IMR-90 (cell line): Measurements from ENCODE around the gene P3H1. TPM values are rescaled to one million over a fixed set of nuclear protein-coding genes. Genes with fewer than 3 reads are reported as not detected.

Source experiments
- ATAC-seq: fragments of 200-7000 bp; cut with Tn5 transposase; 2 replicates; pipeline ENCODE4 v1.9.1; 2020; ENCODE audit warnings: low read depth, mild to moderate bottlenecking, moderate library complexity
- BruUV-seq: library from RNA; stranded (reverse); fragments of 400-500 nt; replicated peaks from 2 replicates; lab custom pipeline; 2021; lab: Mats Ljungman, UMichigan
- CTCF ChIA-PET: fragments of 300-600 bp; formaldehyde crosslinking; extraction: SDS; loops from one replicate; lab custom pipeline; 2021; ENCODE audit warnings: antibody characterized with exemption; lab: Yijun Ruan, JAX
- POLR2A ChIA-PET: fragments of 300-600 bp; sonication (Branson Sonifier 250); formaldehyde crosslinking; loops from one replicate; lab custom pipeline; 2022; ENCODE audit warnings: antibody characterized with exemption; ENCODE audit not compliant: unreplicated experiment; lab: Charles Lee
- DNase-seq: peaks from one replicate; pipeline ENCODE4 v3.0.0; 2013
- H2AFZ ChIP-seq: replicated peaks from 2 replicates; pipeline ENCODE3; 2013; ENCODE audit warnings: low read length, mild to moderate bottlenecking; ENCODE audit not compliant: poor library complexity
- H2AK5ac ChIP-seq: 2 replicates; pipeline ENCODE4 v1.6.1; 2013; ENCODE audit warnings: low read depth, low read length, inconsistent platforms
- H2AK9ac ChIP-seq: replicated peaks from 2 replicates; pipeline ENCODE3; 2013; ENCODE audit warnings: mild to moderate bottlenecking, low read depth, low read length, moderate library complexity; ENCODE audit not compliant: poor library complexity
- H2BK120ac ChIP-seq: 2 replicates; pipeline ENCODE4 v1.6.1; 2013; ENCODE audit warnings: low read depth, low read length, inconsistent platforms
- H2BK15ac ChIP-seq: 3 replicates; pipeline ENCODE4 v1.6.1; 2013; ENCODE audit warnings: low read depth, low read length, inconsistent platforms
- H2BK20ac ChIP-seq: 2 replicates; pipeline ENCODE4 v1.6.1; 2013; ENCODE audit warnings: low read depth, mild to moderate bottlenecking, inconsistent platforms, low read length, moderate library complexity
- H2BK5ac ChIP-seq: 2 replicates; pipeline ENCODE4 v1.6.1; 2013; ENCODE audit warnings: mild to moderate bottlenecking, low read depth, low read length, inconsistent platforms; ENCODE audit not compliant: poor library complexity, severe bottlenecking
- H3K14ac ChIP-seq: replicated peaks from 2 replicates; pipeline ENCODE4 v1.6.1; 2013; ENCODE audit warnings: low read depth, low read length, inconsistent platforms
- H3K18ac ChIP-seq: 2 replicates; pipeline ENCODE4 v1.6.1; 2013; ENCODE audit warnings: low read depth, low read length, control low read depth
- H3K23ac ChIP-seq: 2 replicates; pipeline ENCODE4 v1.6.1; 2013; ENCODE audit warnings: low read depth, low read length, inconsistent platforms
- H3K27ac ChIP-seq: 2 replicates; pipeline ENCODE4 v1.5.1; 2013; ENCODE audit warnings: mild to moderate bottlenecking, control low read depth, low read length; ENCODE audit not compliant: insufficient read depth
- H3K27me3 ChIP-seq: 2 replicates; pipeline ENCODE4 v1.6.1; 2013; ENCODE audit warnings: low read length; ENCODE audit not compliant: control insufficient read depth, insufficient read depth
- H3K36me3 ChIP-seq: 2 replicates; pipeline ENCODE4 v1.6.1; 2013; ENCODE audit warnings: low read length, mixed read lengths; ENCODE audit not compliant: control insufficient read depth, insufficient read depth
- H3K4ac ChIP-seq: 2 replicates; pipeline ENCODE4 v1.6.1; 2013; ENCODE audit warnings: low read depth, low read length, inconsistent platforms
- H3K4me1 ChIP-seq: 2 replicates; pipeline ENCODE4 v1.6.1; 2013; ENCODE audit warnings: low read length, mixed read lengths; ENCODE audit not compliant: control insufficient read depth, insufficient read depth
- H3K4me2 ChIP-seq: 2 replicates; pipeline ENCODE4 v1.6.1; 2013; ENCODE audit warnings: low read depth, mild to moderate bottlenecking, control low read depth, low read length, moderate library complexity
- H3K4me3 ChIP-seq: 2 replicates; pipeline ENCODE4 v1.5.1; 2013; ENCODE audit warnings: low read depth, mild to moderate bottlenecking, control low read depth, low read length, moderate library complexity; ENCODE audit not compliant: insufficient read depth
- H3K56ac ChIP-seq: 2 replicates; pipeline ENCODE4 v1.6.1; 2013; ENCODE audit warnings: low read length, inconsistent platforms; ENCODE audit not compliant: insufficient read depth; ENCODE audit errors: extremely low read depth
- H3K79me1 ChIP-seq, 2 experiments: 2 replicates each; pipeline ENCODE4 v1.6.1; 2013; ENCODE audit warnings: low read length in 2 of 2, inconsistent platforms in 1 of 2, low read depth in 1 of 2
- H3K9ac ChIP-seq: 2 replicates; pipeline ENCODE4 v1.6.1; 2013; ENCODE audit warnings: low read depth, low read length, control low read depth
- H3K9me1 ChIP-seq: 2 replicates; pipeline ENCODE4 v1.6.1; 2013; ENCODE audit warnings: low read length, inconsistent platforms; ENCODE audit not compliant: insufficient read depth
- H3K9me3 ChIP-seq: 2 replicates; pipeline ENCODE4 v1.6.1; 2013; ENCODE audit warnings: low read length; ENCODE audit not compliant: control insufficient read depth, insufficient read depth
- H4K20me1 ChIP-seq: 2 replicates; pipeline ENCODE4 v1.6.1; 2013; ENCODE audit warnings: low read length, inconsistent platforms; ENCODE audit not compliant: insufficient read depth
- H4K5ac ChIP-seq: 2 replicates; pipeline ENCODE4 v1.6.1; 2013; ENCODE audit warnings: mild to moderate bottlenecking, low read depth, low read length, control low read depth
- H4K8ac ChIP-seq, 2 experiments: 2 replicates each; pipeline ENCODE4 v1.6.1; 2013; ENCODE audit warnings: low read depth in 2 of 2, low read length in 2 of 2, control low read depth in 1 of 2, inconsistent platforms in 1 of 2
- H4K91ac ChIP-seq: 2 replicates; pipeline ENCODE4 v1.6.1; 2013; ENCODE audit warnings: low read depth, low read length, inconsistent platforms; ENCODE audit not compliant: insufficient read depth
- BHLHE40 ChIP-seq: fragments of 150-350 bp; IDR thresholded peaks from 2 replicates; pipeline ENCODE4 v1.6.1; 2016; ENCODE audit warnings: mild to moderate bottlenecking, low read depth, low read length
- CEBPB ChIP-seq: IDR thresholded peaks from 2 replicates; pipeline ENCODE4 v1.6.1; 2012; ENCODE audit warnings: low read depth, low read length, improper control_type of control experiment
- CHD1 ChIP-seq: IDR thresholded peaks from 2 replicates; pipeline ENCODE4 v1.6.1; 2012; ENCODE audit warnings: low read depth, low read length, improper control_type of control experiment
- FOS ChIP-seq: fragments of 150-350 bp; IDR thresholded peaks from 2 replicates; pipeline ENCODE4 v1.6.1; 2016; ENCODE audit warnings: low read depth, low read length
- MAFK ChIP-seq: IDR thresholded peaks from 2 replicates; pipeline ENCODE4 v1.6.1; 2012; ENCODE audit warnings: low read depth, low read length, improper control_type of control experiment
- MAZ ChIP-seq: IDR thresholded peaks from 2 replicates; pipeline ENCODE4 v1.6.1; 2012; ENCODE audit warnings: low read depth, mild to moderate bottlenecking, low read length, improper control_type of control experiment, moderate library complexity, borderline replicate concordance
- MXI1 ChIP-seq: IDR thresholded peaks from 2 replicates; pipeline ENCODE4 v1.6.1; 2012; ENCODE audit warnings: low read depth, mild to moderate bottlenecking, low read length, moderate library complexity, borderline replicate concordance
- NFE2L2 ChIP-seq: fragments of 150-350 bp; IDR thresholded peaks from 2 replicates; pipeline ENCODE4 v1.6.1; 2016; ENCODE audit warnings: low read depth, mild to moderate bottlenecking, low read length
- POLR2A ChIP-seq: IDR thresholded peaks from 2 replicates; pipeline ENCODE4 v1.6.1; 2012; ENCODE audit warnings: mild to moderate bottlenecking, low read depth, low read length
- RAD21 ChIP-seq: IDR thresholded peaks from 2 replicates; pipeline ENCODE4 v1.6.1; 2012; ENCODE audit warnings: low read length, improper control_type of control experiment
- RCOR1 ChIP-seq: IDR thresholded peaks from 2 replicates; pipeline ENCODE4 v1.6.1; 2012; ENCODE audit warnings: mild to moderate bottlenecking, low read length, improper control_type of control experiment; ENCODE audit not compliant: insufficient replicate concordance
- RFX5 ChIP-seq: IDR thresholded peaks from 2 replicates; pipeline ENCODE4 v1.8.0; 2012; ENCODE audit warnings: low read depth, mild to moderate bottlenecking, low read length, moderate library complexity
- SMC3 ChIP-seq: fragments of 150-350 bp; IDR thresholded peaks from 2 replicates; pipeline ENCODE4 v1.6.1; 2016; ENCODE audit warnings: low read depth, mild to moderate bottlenecking, antibody characterized with exemption, low read length, moderate library complexity
- WGBS, 2 experiments: methylation state at CpG; one replicate each; pipeline versions ENCODE4 v1.1.5 to v1.1.7; 2013; ENCODE audit warnings: missing lambda C conversion rate in 2 of 2; ENCODE audit not compliant: insufficient read length in 1 of 2; ENCODE audit errors: extremely low coverage in 2 of 2; 5-methylcytosine and 5-hydroxymethylcytosine counted together
- dilution Hi-C: fragments of 300-500 bp; cut with HindIII; formaldehyde crosslinking; loops from one replicate; pipeline ENCODE4 v1.14.3; 2018; ENCODE audit warnings: low sequenced_read_pairs; ENCODE audit not compliant: unreplicated experiment
- in situ Hi-C: fragments of 300-500 bp; cut with MboI; formaldehyde crosslinking; loops from 3 replicates; pipeline ENCODE4 v1.14.3; 2019; ENCODE audit warnings: low sequenced_read_pairs, inconsistent platforms, mixed read lengths
- intact Hi-C: fragments of 100-400 bp; cut with micrococcal nuclease; formaldehyde crosslinking; loops from 2 replicates; pipeline ENCODE4 v1.10.0; 2022
- polyA plus RNA-seq, 3 experiments: library from polyadenylated mRNA; depleted of rRNA; stranded (reverse); fragments of >200 nt; gene quantifications; 2 replicates each; pipeline ENCODE4 v1.2.3, GENCODE V29; 2012; ENCODE audit warnings: low replicate concordance in 1 of 3
- total RNA-seq: library from RNA; depleted of rRNA; stranded (reverse); fragments of >200 nt; gene quantifications from 2 replicates; pipeline ENCODE4 v1.2.3, GENCODE V29; 2012
- TF ChIP-seq, protein P1 (sequence below): conservative IDR thresholded peaks from 2 replicates; pipeline ENCODE4 v1.5.1; 2012; ENCODE audit warnings: mild to moderate bottlenecking, low read depth, low read length, improper control_type of control experiment
- TF ChIP-seq, protein P2 (sequence below): fragments of 150-350 bp; IDR thresholded peaks from 2 replicates; pipeline ENCODE4 v1.6.1; 2017; ENCODE audit warnings: mild to moderate bottlenecking, antibody characterized with exemption, low read length, low read depth
- TF ChIP-seq, protein P3 (sequence below): fragments of 150-350 bp; IDR thresholded peaks from 2 replicates; pipeline ENCODE4 v1.6.1; 2016; ENCODE audit warnings: low read depth, mild to moderate bottlenecking, low read length, moderate library complexity, borderline replicate concordance

Gene P3H1
- total and polyA plus RNA-seq, 2 of the 4 experiments (the other 2 are of a cell fraction) = 108 to 210 TPM

- Histone ChIP-seq H3K56ac (no peak overlapping the region), H4K20me1 (no peaks in the 10 kb centered on the region; the same call in 1 of the 2 replicates), H2BK5ac (no peak overlapping the region), H2AK9ac (no peak overlapping the region), H2BK15ac (no peak overlapping the region), H3K36me3 (no peaks in the 10 kb centered on the region; the same call in 1 of the 2 replicates), H3K9me1 (peaks cover 5% of the 10 kb centered on the region; the same call in 1 of the 2 replicates), H3K4me3 (no peak overlapping the region), H2AK5ac (no peak overlapping the region), H2BK120ac (no peak overlapping the region), H3K9me3 (no peaks in the 10 kb centered on the region), H3K27me3 (no peaks in the 10 kb centered on the region), H3K4ac (no peak overlapping the region), H3K18ac (no peak overlapping the region), H2AFZ (no peak overlapping the region), H3K23ac (no peak overlapping the region), H3K27ac (no peak overlapping the region), H4K5ac (no peak overlapping the region), H3K79me1 (no peaks in the 10 kb centered on the region; a peak in 1 of 4 replicates), H4K91ac (no peak overlapping the region), H3K14ac (no peak overlapping the region), H3K9ac (no peak overlapping the region), H2BK20ac (no peak overlapping the region), H3K4me1 (peaks cover 3% of the 10 kb centered on the region; the same call in 1 of the 2 replicates), H3K4me2 (no peak overlapping the region), H4K8ac (no peak overlapping the region)
- intact Hi-C loops = no loop called here
- in situ Hi-C loops = loop anchor here (10.0 kb wide), 1 partner anchor 127 kb away; no protein-coding TSS in a partner anchor
- no TSS peak for BruUV-seq
- no peak for DNase-seq
- POLR2A ChIA-PET = no interaction called here
- TF ChIP-seq MAZ (no peak), MAFK (no peak), FOS (no peak), MXI1 (no peak), CHD1 (no peak), RAD21 (no peak), NFE2L2 (no peak), BHLHE40 (no peak), RFX5 (no peak), RCOR1 (no peak), CEBPB (no peak), SMC3 (no peak), POLR2A (no peak)
- TF ChIP-seq, protein P1, sequence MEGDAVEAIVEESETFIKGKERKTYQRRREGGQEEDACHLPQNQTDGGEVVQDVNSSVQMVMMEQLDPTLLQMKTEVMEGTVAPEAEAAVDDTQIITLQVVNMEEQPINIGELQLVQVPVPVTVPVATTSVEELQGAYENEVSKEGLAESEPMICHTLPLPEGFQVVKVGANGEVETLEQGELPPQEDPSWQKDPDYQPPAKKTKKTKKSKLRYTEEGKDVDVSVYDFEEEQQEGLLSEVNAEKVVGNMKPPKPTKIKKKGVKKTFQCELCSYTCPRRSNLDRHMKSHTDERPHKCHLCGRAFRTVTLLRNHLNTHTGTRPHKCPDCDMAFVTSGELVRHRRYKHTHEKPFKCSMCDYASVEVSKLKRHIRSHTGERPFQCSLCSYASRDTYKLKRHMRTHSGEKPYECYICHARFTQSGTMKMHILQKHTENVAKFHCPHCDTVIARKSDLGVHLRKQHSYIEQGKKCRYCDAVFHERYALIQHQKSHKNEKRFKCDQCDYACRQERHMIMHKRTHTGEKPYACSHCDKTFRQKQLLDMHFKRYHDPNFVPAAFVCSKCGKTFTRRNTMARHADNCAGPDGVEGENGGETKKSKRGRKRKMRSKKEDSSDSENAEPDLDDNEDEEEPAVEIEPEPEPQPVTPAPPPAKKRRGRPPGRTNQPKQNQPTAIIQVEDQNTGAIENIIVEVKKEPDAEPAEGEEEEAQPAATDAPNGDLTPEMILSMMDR = no peak
- TF ChIP-seq, protein P2, sequence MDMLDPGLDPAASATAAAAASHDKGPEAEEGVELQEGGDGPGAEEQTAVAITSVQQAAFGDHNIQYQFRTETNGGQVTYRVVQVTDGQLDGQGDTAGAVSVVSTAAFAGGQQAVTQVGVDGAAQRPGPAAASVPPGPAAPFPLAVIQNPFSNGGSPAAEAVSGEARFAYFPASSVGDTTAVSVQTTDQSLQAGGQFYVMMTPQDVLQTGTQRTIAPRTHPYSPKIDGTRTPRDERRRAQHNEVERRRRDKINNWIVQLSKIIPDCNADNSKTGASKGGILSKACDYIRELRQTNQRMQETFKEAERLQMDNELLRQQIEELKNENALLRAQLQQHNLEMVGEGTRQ = no peak
- TF ChIP-seq, protein P3, sequence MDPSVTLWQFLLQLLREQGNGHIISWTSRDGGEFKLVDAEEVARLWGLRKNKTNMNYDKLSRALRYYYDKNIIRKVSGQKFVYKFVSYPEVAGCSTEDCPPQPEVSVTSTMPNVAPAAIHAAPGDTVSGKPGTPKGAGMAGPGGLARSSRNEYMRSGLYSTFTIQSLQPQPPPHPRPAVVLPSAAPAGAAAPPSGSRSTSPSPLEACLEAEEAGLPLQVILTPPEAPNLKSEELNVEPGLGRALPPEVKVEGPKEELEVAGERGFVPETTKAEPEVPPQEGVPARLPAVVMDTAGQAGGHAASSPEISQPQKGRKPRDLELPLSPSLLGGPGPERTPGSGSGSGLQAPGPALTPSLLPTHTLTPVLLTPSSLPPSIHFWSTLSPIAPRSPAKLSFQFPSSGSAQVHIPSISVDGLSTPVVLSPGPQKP = no peak
- ATAC-seq = no peak
- dilution Hi-C loops = no loop called here
- no CpG with 5 or more reads among the region's 1 CpG for WGBS, 2 experiments
- CTCF ChIA-PET = no interaction called here
Measured at GRCh38 chr1:42788021-42788420, 21.2 kb upstream of the P3H1 start.
